ENCODE measurements around the gene TMEM222.
A peak's percentile ranks its signal among the peaks of the same experiment; 100 is the strongest.

TMEM222 gene

DNA sequence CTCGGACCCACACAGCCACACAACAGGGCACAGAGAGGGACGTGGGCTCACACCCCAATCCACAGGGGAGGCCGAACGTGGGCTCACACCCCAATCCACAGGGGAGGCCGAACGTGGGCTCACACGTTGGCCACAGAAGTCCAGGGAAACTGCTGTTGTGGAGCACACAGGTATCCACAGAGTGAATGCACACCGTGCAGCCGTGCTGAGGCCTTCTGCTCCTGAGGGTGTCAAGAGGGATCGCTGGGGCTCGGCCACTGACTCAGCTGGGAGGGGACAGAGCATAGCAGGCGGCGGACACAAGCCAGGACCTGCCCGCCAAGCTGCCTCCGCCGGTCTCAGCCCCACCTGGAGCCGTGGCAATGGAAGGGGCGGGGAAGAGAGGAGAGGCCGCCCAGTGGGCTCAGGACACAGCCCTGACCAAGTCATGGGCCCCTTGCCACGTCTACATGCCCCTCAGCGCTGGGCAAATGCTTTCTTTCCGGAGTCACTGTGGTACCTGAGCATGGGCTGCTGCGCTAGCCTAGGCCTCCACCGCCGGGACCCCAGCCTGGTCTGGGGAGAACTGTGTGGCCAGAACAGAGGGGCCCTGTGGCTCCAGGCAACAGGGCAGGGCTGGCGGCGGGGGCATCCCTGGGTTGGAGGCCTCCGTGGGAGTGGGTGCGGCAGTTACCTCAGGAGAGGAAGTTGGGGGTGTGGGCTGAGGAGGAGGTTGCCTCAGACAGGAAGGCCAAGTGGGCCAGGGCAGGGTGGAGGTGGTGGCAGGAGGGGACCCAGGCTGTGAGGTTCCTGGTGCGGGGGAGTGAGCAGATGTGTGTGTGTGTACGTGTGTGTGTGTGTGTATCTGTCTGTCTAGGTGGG, 21.0 kb downstream of the TMEM222 start:
- peak; percentile 81 for DNase-seq

- peak; percentile 18 for DNase-seq
These were observed 21.7 kb downstream of the TMEM222 start for GRCh38 chr1:27343639-27344025.

DNA sequence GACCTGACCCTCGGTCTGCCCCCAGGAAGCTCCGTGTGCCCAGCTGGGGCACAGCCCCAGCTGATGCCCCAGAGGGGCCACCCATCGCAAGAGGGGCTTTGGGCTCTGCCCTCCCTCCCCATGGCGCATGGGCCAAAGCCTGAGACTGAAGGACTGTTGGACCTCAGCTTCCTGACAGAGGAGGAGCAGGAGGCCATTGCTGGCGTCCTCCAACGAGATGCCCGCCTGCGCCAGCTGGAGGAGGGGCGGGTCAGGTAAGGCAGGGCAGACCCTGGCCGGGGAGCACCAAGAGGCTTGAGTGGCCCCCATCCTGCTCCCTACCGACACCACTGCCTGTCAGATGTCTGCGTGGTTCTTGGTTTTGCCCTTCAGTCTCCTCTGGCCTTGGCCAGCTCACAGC, 23.3 kb downstream of the TMEM222 start:
- DNase-seq = no peak

DNA sequence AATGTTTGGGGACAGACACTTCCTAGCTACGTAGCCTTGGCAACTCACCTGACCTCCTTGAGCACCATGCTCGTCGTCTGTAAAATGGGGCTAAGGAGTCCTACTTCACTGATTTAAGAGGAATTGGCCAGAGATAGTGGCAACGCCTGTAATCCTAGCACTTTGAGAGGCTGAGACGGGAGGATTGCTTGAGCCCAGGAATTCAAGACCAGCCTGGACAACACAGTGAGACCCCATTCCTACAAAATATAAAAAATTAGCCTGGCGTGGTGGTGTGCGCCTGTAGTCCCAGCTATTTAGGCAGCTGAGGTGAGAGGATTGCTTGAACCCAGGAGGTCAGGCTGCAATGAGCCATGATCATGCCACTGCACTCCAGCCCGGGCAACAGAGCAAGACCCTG, 24.4 kb downstream of the TMEM222 start:
- no peak for DNase-seq

DNA sequence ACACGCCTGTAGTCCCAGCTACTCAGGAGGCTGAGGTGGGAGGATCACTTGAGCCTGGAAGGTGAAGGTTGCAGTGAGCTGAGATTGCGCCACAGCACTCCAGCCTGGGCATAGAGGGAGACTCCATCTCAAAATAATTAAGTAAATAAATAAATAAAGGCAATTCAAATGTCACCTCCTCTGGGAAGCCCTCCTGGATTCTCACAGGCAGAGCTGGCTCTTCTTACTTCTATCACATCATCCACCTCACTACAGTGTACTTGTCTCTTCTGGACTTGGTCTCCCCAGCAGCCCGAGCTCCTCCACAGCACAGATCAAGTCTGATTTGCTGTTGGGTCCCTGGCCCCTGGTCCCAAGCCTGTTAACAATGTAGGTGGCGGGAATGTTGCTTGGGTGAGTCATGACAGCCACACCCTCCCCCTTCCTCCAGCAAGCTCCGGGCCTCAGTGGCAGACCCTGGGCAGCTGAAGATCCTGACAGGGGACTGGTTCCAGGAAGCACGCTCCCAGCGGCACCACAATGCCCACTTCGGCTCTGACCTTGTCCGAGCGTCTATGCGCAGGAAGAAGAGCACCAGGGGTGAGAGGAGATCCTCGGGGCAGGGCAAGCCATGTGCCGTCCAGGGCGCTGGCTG, 25.1 kb downstream of the TMEM222 start:
- no peak for DNase-seq

DNA sequence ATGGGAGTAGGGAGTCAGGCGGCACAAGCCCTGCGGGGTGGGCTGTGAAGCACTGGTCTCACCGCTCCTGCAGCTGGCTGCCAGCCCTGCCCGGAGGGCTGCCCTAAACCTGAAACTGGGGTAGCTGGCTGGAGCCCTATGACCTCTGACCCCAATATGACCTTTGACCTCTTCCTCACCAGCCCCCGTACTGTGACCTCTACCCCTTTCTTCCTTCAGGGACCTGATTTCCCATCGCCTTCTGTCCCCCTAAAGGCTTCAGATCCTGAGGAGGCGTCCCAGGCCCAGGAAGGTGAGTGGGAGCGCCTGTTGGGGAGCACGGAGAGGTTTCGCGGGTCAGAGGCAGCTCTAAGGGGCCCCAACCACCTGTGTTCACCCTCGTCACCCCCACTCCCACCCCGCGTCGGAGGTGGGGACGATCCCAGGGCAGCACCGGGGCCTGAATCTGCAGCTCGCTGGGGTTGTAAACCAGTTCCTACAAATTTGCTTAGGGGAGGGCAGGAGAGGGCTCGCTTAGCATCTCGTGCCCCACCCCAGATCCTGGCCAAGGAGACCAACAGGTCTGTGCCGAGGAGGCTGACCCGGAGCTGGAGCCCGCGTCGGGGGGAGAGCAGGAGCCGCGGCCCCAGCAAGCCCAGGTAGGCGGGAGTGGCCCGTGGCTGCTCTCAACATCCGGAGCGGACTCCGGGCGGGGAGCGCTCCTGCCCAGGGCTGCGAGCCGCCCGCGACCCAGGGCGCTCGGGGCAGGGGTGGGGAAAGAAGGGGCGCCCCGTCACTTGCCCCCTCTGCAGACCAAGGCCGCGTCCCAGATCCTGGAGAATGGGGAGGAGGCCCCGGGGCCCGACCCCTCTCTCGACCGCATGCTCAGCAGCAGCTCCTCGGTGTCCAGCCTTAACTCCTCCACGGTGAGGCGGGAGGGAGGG, 27.2 kb downstream of the TMEM222 start:
- no peak for DNase-seq

GRCh38 chr1:27349784-27350662, 28.1 kb downstream of the TMEM222 start:
- DNase-seq = no peak

- no peak for DNase-seq
These were observed 28.9 kb downstream of the TMEM222 start for GRCh38 chr1:27350663-27351540.

DNA sequence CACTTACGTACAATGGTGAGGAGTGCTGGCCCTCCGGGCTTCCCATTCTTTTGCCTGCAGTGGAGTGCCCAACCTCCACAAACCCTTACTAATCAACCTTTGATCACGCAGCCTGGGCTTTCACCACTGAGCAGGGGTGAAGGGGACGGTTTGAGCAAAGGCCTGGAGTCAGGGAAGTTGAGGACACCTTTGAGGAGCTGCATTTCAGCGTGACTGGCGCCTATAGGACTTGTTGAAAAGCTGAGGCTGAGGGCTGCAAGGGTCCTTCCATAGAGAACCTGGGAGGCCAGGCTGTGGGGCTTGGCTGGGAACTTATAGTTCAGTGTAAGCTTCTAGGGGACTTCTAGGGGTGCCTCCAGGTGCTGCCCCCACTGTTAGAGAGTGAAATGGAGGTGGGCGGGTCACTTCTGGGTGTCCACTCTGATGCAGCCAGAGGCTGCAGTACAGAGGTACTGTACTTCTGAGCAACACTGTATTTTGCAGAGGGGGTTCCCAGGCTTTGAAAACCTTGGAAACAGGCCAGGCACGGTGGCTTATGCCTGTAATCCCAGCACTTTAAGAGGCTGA, 29.7 kb downstream of the TMEM222 start:
- DNase-seq = no peak

DNA sequence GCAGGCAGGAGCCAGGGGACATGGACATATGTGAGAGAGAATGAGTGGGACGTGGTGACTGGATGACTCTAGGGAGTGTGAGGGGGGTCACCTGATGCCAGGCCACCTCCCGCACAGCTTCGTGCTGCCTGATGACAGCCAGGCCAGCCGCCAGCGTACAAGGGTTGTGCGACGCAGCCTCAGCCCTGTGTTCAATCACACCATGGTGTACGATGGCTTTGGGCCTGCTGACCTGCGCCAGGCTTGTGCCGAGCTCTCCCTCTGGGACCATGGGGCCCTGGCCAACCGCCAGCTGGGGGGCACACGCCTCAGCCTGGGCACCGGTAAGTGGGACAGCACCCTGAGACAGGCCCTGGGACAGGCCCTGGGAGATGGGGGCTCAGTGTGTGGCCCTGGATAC, 31.2 kb downstream of the TMEM222 start:
- no peak for DNase-seq

GRCh38 chr1:27353629-27354028, 31.7 kb downstream of the TMEM222 start:
- DNase-seq = no peak

DNA sequence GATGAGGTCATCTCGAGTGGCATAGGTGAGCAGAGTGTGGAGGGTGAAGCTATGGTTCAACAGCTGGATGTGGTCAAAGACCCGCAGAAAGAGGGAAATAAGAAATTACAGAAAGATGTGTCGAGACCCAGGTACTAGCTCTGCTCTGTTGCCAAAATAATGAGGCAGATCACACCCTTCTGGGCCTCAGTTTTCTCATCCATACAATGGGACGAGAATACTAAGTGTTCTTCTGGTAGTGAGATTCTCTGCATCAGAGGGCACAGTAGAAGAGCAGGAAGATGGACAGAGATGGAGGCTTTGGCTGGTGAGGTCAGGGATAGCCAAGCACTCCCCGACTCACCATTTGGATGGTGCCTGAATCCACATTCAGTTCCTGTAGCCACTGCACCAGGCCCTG, 33.7 kb downstream of the TMEM222 start:
- DNase-seq = no peak

DNA sequence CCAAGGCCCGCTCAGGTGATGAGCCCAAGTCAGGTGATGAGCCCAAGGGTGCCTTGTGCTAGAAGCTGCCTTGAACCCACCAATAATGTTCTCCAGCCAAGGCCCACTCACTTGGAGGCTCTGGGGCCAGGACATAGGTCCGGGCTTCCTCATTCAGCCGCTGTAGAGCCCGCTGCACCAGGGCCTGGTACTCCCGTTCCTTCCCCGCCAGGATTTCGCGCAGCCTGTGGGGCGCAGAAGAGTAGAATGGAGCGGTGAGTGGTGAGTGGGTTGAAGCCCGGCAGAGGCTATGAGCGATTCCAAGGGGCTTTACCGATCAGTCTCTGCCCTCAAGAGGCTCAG, 34.3 kb downstream of the TMEM222 start:
- DNase-seq = no peak

GRCh38 chr1:27356619-27357280, 34.8 kb downstream of the TMEM222 start:
- peak; percentile 52 for DNase-seq

DNA sequence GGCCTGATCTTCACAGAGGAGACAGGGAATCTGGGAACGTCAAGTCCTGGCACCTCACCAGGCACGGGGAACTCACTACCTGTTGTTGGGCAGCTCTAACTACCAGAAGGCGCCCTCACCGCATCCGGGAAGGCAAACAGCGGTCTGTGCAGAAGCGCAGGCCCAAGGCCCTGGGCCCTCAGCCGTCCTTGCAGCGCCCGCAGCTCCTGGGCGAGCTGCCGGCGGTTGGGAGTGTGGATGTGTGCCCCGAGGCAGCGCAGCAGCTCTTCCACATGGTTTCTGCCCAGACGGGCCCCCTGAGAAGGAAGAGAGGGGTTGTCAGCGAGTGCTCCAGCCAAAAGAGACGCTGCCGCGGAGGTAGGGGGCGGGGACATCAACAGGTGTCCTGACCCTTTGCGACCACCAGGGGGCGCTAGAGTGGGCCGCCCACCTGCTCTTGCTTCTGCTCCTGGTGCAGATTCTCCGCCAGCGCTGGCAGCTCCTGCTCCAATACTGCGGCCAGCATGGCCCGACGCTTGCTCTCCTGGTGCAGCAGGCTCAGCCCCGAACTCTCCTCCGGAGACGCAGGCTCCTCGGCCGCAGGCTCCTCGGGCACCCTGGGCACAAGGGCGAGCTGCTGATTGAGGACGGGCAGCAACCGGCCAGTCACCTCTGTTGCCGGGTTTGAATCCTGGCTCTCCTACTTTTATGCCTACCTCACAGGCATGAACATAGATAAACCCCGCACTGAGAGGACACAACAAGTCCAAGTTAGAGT, 35.5 kb downstream of the TMEM222 start:
- peak; percentile 86 for DNase-seq

DNA sequence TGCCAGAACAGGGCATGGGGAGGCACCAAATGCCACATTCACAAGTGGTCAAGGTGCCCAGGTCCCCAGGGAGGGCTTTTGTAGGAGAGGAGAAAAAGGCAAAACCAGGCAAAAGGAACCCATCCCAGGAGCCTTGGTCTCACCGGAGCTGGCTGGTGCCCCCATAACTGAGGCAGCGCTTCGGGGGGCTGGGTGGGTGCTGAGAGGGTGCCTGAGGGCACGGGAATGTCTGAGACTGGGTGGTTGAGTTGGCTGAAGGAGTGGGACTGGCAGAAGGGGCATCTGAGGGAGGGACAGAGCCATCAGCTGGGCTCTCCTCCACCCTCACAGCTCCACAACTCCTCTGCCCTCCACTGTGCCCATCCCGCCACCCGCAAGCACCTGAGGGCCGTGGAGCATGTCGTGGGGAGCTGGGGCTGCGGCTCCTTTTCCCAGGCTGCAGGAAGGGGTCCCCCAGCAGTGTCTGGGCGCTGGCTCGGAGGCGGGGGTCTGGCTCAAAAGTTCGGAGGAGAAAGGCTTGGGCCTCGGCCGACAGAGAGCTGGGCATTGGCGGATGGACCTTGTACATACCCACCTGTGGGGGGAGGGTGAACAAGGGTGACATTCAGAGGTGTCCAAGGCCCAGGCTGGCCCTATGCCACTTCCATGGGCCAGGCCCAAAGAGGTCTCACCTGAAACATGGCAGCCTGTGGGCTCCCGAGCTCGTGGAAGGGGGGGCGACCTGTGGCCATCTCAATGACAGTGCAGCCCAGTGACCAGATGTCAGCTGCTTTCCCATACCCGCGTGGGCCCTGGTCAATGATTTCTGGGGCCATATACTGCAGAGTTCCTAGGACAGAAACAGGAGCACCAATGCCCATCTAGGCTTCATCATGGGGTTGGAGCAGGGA, 36.3 kb downstream of the TMEM222 start:
- DNase-seq = no peak

DNA sequence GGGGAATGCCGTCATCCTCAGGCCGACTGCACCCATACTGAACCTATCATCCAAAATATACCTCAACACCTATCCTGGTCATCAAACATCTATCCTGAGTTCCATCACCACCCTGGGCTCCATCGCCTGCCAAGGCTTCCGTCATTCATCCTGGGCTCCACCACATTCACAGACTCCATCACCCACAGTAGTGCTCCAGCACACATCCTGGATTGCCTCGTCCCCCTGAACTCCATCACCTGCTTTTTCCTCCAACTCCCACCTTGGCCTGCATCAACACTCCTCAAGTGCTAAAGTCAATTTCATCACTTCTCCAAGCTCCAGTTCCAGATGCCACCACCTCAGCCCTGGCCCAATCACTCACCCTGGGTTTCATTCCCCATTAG, 37.0 kb downstream of the TMEM222 start:
- no peak for DNase-seq

DNA sequence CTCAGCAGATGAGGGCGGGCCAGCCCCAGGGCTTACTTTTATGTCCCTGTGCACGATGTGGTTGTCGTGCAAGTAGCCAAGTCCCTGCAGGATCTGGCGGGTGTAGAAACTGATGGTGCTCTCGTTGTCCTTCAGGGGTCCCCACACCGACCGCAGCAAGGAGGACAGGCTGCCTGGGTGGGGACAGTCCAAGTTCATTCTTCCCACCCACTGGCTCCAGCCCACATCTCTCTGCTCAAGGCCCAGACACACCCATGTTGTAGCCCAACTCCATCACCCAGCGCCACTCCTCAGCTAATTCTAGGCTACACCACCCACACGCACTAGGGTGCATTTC, 37.8 kb downstream of the TMEM222 start:
- no peak for DNase-seq
